ENCODE results near the gene KTN1.

DNA sequence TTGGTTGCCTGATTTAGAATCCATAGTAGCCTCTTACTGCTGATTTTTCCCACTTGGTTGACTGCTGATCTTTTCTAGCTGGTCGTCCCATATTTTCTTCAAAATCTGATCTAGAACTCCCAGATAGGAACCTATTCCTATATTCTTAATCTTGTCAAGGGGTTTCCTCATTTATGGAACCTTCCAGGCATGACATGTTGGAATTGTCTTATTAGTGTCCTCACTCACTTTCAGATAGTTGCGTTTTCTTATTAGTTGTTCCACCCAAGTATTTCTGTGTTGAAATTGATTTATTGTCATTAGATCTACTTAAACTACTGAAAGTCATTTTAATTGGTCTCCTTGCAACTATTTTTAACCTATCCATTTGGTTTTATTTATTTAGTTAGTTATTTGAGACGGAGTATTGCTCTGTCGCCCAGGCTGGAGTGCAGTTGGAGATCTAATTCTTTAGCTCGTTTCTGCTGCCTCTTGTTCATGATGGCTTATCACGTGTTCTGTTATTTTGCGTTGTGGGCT is 25.0 kb downstream of the KTN1 start:
- TF ChIP-seq, protein P1, sequence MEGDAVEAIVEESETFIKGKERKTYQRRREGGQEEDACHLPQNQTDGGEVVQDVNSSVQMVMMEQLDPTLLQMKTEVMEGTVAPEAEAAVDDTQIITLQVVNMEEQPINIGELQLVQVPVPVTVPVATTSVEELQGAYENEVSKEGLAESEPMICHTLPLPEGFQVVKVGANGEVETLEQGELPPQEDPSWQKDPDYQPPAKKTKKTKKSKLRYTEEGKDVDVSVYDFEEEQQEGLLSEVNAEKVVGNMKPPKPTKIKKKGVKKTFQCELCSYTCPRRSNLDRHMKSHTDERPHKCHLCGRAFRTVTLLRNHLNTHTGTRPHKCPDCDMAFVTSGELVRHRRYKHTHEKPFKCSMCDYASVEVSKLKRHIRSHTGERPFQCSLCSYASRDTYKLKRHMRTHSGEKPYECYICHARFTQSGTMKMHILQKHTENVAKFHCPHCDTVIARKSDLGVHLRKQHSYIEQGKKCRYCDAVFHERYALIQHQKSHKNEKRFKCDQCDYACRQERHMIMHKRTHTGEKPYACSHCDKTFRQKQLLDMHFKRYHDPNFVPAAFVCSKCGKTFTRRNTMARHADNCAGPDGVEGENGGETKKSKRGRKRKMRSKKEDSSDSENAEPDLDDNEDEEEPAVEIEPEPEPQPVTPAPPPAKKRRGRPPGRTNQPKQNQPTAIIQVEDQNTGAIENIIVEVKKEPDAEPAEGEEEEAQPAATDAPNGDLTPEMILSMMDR (IDR thresholded peaks at IDR 0.05; ENCODE audit: poor library complexity, severe bottlenecking): no peak
- TF ChIP-seq EP300 (conservative IDR thresholded peaks at IDR 0.05; ENCODE audit: poor library complexity, severe bottlenecking) (no peak), RAD21 (conservative IDR thresholded peaks at IDR 0.05) (no peak), REST (IDR thresholded peaks at IDR 0.05; ENCODE audit: borderline replicate concordance) (no peak), SMC3 (conservative IDR thresholded peaks at IDR 0.05; ENCODE audit: poor library complexity) (no peak), TAF1 (IDR thresholded peaks at IDR 0.05; ENCODE audit: low read depth) (no peak), POLR2AphosphoS5 (IDR thresholded peaks at IDR 0.05) (no peak), MXI1 (conservative IDR thresholded peaks at IDR 0.05; ENCODE audit: poor library complexity, severe bottlenecking) (no peak)

Measured in neural cell (in vitro differentiated cells).